GM19239 (cell line): ENCODE results near the gene ICAM2.
"Not testable (repeated sequence)": the region's sequence is repeated elsewhere in the genome, so short reads cannot be mapped to it uniquely, and the experiment has no call there.

Source experiments
- DNase-seq: peaks from one replicate; pipeline ENCODE4 v3.0.0; 2011; ENCODE audit warnings: low spot score; ENCODE audit not compliant: insufficient read length
- FAIRE-seq: peaks from 2 replicates; lab custom pipeline; 2011; peaks lifted over from hg19 to GRCh38; lab: Jason Lieb, UNC

Gene ICAM2

DNA sequence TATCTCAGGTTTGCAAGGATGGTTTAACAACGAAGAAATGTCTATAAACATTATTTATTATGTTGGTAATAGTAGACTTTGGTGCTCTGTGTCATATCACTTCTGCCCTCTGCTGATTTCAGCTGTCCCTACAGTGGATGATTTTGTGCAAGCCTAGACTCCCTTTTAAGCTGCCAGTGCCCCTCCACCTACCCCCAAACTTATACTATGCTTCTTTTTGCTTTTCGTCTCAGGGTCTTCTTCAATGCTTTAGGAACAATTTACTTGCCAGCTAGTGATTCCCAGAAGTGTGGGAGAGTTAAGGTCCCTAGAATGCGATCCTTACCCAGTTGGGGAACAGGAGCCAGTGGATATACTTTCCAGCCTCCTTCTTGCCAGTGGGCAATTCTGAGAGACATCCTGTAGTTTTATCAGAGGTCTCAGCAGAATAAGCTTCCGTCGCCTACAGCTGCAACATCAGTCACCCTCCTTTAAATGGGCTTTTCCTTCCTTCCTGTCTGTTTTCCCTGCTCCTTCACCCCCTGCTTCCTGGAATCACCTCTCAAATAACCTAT, 4.1 kb downstream of the ICAM2 start:
- no peak for DNase-seq
- FAIRE-seq: peak; percentile 78

DNA sequence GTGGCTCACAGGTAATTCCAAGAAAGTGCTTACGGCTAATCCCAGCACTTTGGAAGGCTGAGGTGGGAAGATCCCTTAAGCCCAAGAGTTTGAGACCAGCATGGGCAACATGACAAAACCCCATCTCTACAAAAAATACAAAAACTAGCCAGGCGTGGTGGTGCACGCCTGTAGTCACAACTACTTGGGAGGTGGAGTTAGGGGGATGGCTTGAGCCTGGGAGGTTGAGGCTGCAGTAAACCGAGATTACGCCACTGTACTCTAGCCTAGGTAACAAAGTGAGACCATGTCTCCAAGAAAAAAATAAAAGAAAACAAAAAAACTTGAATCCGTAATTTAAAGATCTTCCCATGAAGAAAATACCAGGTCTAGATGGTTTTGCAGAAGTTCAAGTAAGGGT, 5.0 kb downstream of the ICAM2 start:
- DNase-seq: no peak
- no peak for FAIRE-seq

DNA sequence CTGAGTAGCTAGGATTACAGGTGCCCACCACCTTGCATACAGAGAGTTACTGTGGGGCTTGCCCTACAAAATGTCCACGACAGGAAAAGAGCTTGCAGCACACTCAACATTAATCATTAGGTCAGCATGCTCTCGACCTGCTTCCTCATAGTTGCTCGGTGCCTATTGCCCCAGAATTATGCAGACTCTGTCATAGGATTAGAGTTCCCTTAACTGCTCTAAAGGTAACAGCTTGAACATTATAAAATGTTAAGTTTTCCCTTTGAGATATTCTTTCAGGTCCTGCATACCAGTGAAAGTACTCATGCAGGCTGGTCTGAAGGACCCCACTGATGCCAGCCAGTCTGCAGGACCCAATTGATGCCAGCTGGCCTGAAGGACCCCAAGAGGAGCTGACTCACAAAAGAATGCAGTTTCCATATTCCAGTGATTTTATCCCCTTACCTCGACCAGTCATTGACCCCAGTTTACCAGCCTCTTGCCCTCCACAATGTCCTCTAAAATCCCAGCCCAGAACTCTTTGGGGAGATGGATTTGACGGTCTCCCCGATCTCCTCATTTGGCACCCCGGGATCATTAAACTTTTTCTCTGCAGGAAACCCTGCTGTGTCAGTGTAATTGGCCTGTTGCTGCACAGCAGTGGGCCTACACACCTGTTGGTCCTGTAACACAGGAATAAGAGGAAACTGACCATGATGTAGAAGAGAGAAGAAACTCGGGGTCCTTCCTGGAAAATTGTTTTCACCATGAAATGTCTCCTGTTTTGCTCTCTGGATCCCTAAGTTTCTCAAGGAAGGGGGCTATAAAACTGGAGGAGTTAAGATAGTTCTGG, 10.6 kb downstream of the ICAM2 start:
- no peak for FAIRE-seq
- no peak for DNase-seq

DNA sequence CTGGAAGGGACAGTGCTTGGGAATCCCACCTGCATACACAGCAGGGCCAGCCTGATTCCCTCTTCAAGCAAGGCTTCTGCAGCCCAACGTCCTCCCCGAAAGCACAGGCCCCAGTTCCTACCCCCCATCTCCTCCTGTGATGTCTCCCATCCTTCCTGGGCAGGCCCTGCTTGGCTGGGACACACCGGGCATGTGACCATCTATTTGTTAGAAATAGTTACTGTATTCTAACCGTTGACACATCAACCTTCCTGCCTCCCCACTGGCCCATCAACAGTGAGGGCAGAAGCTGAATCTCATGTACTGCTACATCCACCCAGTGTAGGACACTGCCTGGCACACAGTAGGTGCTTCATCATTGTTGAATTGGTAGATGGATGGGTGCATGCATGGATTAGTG, 11.6 kb downstream of the ICAM2 start:
- no peak for FAIRE-seq
- DNase-seq: no peak

DNA sequence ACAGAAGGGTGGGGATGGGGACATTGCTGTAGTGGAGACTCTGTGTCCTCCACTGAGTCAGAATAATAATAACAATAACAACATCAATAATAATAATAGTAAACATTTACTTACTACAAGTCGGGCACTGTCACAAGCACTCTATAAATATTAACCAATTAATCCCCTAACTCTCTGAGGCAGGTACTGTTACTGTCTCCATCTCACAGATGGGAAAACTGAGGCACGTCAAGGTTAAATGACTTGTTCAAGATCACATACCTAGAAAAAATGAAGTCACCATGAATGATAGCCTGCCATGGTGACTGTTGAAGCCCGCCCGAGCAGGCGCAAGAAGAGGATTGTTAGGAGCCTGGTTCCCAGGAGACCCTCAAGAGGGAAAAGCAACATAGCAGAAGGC, 12.1 kb downstream of the ICAM2 start:
- FAIRE-seq (no peak), DNase-seq (no peak)

DNA sequence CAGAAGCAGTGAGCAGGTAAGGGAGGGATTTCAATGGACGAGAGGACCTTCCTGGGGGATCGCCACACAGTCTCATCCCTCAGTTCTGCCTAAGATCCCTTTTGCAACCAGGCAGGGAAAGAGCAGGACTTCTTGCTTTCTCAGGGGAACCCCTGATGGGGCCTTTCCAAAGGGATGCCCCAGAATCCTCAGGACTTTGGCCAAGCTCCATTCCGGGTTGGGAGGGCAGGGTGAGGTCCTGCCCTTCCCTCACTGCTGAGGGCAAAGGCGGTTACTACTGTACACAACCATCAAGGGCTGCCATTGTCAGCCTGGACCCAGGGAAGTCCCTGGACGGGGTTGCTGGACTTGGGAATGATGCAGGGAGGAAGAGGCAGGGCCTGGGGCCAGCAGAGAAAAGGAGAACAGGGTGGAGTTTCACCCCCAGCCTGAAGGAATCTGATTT, 12.6 kb downstream of the ICAM2 start:
- DNase-seq (no peak), FAIRE-seq (no peak)

DNA sequence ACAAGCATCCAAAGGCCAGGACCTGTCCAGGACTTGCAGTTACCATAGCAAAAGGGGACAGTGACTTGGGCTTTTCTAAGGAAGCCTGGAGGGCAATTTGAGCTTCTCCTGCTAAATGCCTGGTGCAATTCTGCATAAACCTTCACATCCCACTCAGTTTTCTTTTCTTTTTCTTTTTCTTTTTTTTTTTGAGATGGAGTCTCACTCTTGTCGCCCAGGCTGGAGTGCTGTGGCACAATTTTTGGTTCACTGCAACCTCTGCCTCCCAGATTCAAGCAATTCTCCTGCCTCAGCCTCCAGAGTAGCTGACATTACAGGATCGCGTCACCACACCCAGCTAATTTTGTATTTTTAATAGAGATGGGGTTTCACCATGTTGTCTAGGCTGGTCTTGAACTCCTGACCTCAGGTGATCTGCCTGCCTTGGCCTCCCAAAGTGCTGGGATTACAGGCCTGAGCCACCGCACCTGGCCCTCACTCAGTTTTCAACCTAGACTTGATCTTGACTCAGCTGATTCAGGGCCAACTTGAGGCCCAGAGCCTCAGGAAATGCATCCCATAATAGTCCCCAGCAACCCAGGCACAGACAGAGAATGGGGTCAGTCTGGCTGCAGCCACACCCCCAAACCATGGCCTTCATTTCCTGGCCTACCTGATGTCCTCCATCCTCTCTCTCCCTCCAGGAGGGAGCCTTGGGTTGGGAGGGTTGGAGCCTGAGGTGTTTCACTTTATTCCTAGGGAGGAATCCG, 13.2 kb downstream of the ICAM2 start:
- not testable (repeated sequence) for FAIRE-seq, DNase-seq

DNA sequence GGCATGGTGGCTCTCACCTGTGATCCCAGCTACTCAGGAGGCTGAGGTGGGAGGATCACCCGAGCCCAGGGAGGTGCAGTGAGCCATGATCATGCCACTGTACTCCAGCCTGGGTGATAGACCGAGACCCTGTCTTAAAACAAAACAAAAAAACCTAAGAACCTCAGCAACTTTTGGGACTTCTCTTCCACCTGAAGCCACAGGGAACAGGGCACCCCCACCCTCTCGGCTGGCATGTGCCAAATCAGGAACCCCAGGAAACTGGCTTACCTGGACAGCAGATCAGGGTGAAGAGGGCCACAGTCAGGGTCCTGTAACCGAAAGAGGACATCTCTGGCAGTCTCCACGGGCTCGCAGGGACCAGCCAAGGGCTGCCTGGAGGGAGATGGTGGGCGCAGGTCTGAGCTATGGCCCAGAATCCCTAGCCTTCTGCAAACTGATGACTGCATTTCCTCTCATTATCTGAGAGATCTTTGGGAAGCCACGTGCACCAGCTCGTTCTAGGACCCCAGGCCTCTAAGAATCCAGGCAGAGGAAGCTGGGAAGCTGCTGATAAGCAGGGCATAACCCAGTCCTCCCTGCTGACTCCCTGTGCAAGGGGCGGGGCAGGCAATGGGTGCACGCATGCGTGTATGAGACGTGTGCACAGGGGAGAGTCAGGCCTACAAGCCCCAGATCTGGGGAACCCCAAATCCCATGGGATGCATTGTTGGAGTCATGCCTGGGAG, 13.9 kb downstream of the ICAM2 start:
- no peak for DNase-seq
- no peak for FAIRE-seq

DNA sequence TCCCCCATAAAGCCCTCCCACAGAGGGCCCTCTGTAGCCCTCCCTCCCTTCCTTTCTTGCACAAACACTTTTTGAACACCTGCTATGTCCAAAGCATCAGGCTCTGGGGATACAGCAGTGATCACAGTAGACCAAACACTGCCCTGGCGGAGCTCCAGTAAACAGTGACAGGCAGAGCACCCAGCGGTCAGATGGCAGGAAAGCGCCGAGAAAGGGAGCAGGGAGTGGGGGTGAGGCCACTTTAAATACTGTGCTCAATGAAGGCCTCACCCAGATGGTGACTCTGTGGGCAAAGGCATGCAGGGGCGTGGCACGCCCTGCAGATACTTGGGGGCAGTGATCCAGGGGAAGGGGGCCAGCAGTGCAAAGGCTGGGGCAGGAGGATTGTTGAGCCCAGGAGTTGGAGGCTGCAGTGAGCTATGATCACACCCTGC, 14.7 kb downstream of the ICAM2 start:
- FAIRE-seq (no peak), DNase-seq (no peak)

DNA sequence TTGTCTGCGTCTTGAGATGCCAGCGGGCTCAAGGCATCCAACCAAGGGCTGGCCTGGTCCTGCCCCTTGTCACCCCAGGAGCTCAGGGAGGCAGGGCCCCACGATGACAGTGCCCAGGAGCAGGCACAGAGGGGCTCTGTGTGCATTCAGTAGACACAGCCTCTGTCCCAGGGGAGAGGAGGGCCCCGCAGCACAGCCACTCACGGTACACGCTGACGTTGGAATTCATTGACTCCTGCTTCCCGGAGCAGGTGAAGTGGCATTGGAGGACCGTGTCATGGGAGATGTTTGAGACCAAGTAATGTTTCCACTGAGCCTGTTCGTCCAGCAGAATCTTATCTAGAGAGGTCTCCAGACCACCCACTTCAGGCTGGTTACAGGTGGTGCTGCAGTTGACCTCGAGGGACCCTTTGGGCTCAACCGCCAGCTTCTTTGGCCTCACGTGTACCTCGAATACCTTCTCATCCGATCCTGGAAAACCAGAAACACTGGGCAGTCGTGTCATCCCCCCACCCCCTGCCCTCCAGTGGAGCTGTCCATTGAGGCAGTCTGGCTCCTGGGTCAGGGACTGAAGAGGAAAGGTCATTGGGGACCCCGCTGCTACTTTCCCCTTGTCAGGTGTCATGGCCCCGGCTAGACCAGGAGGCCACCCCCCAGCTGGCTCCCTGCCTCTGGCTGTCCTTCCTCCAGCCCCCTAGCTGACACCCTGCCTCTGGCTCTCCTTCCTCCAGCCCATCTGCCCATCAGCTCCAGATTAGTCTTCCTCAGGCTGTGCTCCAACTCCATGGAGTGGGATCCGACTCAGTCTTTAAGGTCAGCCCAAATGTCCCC, 15.3 kb downstream of the ICAM2 start:
- FAIRE-seq: no peak
- DNase-seq: no peak

DNA sequence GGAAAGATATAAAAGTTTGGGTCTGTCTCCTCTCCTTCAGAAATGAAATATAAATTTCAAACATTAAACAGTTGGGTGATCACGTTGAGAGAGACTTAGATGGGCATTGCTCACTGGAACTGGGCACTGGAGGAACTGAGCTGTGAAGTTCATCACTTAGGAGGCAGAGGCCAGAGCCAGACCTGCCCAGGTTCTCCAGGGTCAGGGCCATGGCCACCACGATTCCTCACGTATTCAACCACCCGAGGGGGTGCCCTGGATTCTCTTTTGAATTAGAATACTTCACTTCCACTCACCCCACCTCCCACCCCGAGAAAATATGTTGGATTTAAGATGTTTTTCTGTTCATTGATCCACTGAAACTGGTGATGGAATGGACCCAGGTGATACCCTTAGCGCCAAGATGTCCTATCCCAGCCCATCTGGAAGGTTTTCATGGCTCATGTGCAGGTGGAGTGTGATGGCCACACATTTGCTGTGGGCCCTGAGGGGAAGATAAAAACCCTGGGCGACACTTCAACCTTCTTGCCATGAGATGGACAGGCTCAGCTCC, 16.1 kb downstream of the ICAM2 start:
- DNase-seq: no peak
- no peak for FAIRE-seq

DNA sequence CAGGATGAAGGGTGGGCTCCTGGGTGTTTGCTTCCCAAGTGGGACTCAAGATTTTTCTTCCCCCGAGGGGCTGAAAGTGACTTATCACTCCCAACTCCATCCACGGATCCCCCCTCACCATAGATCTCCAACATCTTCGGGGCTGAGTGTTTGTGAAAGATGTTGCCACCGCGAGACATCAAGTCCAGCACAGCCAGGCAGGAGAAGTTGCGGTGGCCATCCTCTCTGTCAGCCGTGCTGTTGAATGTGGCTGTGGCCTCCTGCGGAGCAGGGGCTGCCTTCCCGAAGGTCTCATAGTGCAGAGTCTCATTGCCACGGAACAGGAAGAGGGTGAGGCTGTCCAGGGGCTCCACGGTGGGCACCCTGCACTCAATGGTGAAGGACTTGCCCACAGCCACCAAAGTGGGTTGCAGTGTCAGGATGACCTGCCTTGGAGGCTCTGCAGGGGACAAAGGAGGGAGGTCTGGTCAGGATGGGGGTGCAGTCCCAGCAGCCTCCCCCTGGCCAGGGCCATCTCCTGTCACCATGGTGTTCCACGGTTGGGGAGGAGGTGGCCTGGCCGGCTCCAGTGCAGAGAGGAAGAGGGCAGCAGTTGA, 16.8 kb downstream of the ICAM2 start:
- FAIRE-seq: no peak

DNA sequence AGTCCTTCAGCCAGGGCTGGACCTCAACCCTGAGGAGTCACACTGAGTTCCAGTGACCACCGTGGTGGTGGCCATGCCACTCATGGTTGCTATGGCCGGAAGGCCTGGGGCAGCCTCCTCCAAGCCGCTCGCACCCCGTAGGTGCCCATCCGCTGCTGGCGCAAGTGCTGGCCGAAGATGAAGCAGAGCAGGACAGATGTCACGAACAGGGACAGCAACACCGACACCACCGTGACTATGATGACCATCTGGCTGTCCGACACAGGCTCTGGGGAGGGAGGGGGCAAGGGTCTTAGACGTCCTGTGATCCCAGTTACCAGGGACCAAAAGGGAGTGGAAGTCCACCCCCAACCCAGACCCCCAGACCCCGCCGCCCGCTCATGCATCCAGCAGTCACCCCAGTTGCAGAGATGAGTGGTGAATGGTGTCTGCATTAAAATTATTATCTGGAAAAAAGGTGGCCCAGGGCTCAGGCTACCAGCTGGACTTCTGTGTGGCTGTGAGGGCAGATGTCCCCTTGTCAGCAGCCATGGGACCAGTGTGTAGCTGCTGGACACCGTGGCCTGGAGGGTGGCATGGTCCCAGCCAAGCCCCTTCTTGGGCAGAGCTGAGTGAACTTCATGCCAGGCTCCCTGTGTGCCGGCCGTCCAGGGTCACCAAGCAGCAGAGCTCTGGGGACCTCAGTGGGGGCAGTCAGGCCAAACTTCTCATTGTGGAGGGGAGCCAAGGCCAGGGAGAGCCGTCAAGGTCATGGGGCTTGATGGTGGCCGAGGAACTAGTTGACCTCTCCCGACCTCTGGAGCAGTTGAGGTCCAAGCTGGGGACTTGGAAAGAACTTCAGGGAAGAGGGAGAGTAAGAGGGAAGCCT, 17.5 kb downstream of the ICAM2 start:
- no peak for FAIRE-seq
- DNase-seq: no peak

More for the DNA sequence above, 16.8 kb downstream of the ICAM2 start:
- DNase-seq: no peak

DNA sequence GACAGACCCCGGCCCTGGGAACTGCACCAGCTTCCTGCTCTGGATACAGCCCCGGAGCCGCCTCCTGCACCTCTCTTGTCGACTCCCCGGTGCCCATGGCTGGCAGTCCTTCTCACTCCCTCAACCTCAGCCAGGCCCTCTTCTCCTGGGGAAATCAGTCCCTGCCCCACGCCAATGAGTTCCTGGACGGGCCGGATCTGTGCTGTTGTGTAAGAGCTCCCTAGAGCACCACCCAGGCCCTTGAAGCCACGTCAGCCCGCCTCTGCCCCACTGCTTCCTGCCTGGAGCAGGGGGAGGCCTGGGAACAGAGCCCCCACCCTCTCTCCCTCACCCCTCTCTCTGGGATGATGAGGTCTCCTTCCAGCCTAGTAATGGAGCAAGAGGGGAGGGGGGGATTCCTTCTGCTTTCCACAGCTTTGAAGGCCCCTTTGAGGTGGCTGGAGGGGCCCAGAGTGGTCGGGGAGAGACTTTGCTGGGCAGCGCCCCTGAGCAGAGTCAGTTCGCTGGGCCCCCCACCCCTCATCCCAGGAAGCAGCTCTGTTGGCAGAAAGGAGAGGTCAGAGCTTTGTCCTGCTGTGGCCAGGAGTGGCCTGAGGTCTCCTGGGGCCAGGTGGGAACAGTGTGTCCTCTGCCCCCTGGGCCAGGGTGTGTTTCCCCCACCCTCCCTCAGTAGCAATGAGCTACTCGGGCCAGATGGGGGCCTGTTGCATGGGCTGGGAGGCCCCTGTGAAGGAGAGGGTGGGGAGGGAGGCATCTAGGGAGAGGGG, 18.5 kb downstream of the ICAM2 start:
- DNase-seq (no peak), FAIRE-seq (no peak)

DNA sequence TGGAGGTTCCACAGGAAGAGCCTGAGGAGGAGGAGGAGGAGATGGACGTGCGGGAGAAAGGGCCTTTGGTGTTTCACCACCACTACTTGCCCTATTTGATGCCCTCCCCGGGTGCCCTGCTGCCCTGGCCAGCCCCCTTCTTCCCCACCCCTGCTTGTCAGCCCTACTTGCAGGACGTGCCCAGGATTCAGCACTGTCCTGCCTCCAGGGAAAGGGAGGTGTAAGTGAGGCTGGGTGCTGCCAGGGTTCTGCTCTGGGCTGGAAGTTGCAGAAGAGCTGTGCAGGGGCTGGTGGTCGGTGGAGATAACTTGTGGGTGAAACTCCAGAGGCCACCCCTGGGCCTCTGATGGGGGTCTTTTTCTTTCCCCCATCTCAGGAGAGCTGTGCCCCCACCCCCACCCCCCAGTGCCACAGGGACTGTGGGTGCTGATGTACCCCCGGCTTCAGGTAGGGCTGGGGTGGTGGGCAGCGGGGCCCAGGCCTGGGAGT, 19.3 kb downstream of the ICAM2 start:
- FAIRE-seq: no peak
- DNase-seq: no peak

DNA sequence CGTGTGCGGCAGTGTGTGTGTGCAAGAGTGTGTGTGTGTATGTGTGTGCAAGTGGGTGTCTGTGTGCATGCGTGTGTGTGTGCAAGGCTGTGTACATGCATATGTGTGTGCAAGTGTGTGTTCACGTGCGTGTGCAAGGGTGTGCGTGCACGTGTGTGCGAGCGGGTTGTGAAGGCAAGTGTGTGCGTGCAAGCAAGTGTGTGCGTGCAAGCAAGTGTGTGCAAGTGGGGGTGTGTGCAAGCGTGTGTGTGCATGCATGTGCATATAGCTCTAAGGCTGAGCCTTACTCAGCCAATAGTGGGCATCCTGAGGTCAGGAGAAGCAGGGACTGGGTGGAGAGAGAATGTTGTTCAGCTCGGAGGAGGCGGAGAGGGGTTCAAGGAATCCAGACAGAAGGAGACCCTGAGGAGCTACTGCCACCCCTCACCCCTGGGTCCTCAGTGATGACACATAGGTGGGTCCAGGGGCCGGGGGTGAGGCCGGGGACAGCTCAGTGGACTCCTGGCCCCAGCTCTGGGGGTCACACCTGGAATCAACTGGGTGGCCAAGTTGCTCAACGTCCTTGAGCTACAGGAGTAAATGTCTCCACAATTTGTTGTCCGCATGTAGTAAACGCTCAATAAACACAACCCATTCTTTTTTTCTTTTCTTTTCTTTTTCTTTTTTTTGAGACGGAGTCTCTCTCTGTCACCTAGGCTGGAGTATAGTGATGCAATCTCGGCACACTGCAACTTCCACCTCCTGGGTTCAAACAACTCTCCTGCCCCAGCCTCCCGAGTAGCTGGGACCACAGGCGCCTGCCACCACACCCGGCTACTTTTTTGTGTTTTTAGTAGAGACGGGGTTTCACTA, 20.5 kb downstream of the ICAM2 start:
- DNase-seq: no peak
- FAIRE-seq: no peak
